ENCODE measurements around the gene MEGF6. TPM values are rescaled to one million over a fixed set of nuclear protein-coding genes. Genes with fewer than 3 reads are reported as not detected.
"Not testable (repeated sequence)": the region's sequence is repeated elsewhere in the genome, so short reads cannot be mapped to it uniquely, and the experiment has no call there.

The MEGF6 gene
- total RNA-seq, 1 donor, result 2.2 TPM

DNA sequence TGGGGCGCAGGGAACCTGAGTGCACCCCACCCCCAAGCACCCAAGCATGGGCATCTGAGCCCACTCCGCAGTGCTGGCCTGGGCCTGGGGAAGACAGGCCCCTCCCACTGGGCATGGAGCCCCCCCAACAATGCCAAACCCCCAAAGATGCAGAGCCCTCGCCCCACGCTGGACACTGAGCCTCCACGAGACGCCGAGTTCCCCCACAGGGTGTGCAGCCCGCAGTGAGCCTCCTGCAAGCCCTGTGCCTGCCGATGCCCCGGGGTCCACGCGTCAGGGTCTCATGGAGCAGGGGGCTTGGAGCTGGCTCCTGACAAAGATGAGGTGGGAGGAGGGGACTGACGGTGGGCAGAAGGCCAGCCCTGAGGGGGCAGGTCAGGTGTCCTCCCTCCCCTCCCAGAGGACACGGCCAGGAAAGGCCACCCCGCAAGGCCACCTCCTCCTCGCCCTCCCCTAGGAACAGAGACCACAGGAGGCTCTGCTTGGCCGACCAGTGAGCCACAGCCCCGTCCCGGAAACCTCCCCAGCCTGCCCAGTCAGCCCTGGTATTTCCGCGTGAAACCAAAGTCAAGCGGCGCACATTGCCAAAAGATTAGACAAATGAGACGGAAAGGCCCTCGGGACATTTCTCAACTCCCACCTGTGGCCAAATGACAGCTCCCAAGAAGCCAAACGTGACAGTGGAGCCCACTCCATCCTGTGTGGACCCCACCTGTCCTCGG, 33.4 kb downstream of the MEGF6 start:
- no peak overlapping the region for H3K4me3 ChIP-seq (ENCODE audit: low read depth, low read length)
- no peak for DNase-seq (ENCODE audit: low read depth)
- TF ChIP-seq CTCF (IDR thresholded peaks at IDR 0.05; ENCODE audit: insufficient read depth, low read depth, low read length), result no peak

- DNase-seq (ENCODE audit: low read depth), result no peak
- no peak overlapping the region for H3K4me3 ChIP-seq (ENCODE audit: low read depth, low read length)
- TF ChIP-seq CTCF (IDR thresholded peaks at IDR 0.05; ENCODE audit: insufficient read depth, low read depth, low read length), result no peak
These were observed 34.0 kb downstream of the MEGF6 start for GRCh38 chr1:3577300-3577699.

DNA sequence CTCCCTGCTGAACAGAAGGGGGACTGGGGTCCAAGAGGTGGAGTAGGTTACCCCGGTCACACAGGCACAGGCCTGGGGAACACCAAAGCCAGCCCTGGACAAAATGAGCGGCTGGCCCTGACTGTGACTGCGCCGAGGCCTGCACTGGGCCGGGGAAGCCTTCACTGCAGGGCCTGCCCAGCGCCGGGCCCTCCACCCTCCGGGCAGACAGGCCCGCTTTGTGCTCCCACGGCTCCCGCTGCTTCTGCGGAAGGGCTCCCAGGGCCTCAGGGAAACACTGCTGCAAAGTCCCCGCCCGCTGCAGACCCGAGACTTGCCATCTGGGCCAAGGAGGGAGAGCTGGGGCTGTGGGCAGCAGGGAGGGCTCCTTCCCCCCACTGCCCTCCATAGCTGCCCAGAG, 35.3 kb downstream of the MEGF6 start:
- DNase-seq (ENCODE audit: low read depth), result no peak
- no peak for TF ChIP-seq CTCF (IDR thresholded peaks at IDR 0.05; ENCODE audit: insufficient read depth, low read depth, low read length)
- no peak overlapping the region for H3K4me3 ChIP-seq (ENCODE audit: low read depth, low read length)

- H3K4me3 ChIP-seq (ENCODE audit: low read depth, low read length), result not testable (repeated sequence)
These were observed 35.8 kb downstream of the MEGF6 start for GRCh38 chr1:3575515-3575914.

GRCh38 chr1:3573500-3573899, 37.8 kb downstream of the MEGF6 start:
- TF ChIP-seq CTCF (IDR thresholded peaks at IDR 0.05; ENCODE audit: insufficient read depth, low read depth, low read length), result no peak
- H3K4me3 ChIP-seq (ENCODE audit: low read depth, low read length), result no peak overlapping the region
- no peak for DNase-seq (ENCODE audit: low read depth)

More at GRCh38 chr1:3575515-3575914, 35.8 kb downstream of the MEGF6 start:
- not testable (repeated sequence) for DNase-seq (ENCODE audit: low read depth)

GRCh38 chr1:3572638-3573037, 38.7 kb downstream of the MEGF6 start:
- not testable (repeated sequence) for DNase-seq (ENCODE audit: low read depth); H3K4me3 ChIP-seq (ENCODE audit: low read depth, low read length)

- TF ChIP-seq CTCF (IDR thresholded peaks at IDR 0.05; ENCODE audit: insufficient read depth, low read depth, low read length), result no peak
- H3K4me3 ChIP-seq (ENCODE audit: low read depth, low read length), result no peak overlapping the region
- no peak for DNase-seq (ENCODE audit: low read depth)
These were observed 40.0 kb downstream of the MEGF6 start for GRCh38 chr1:3571263-3571662.
